Spleen (tissue), 11 donors: Measurements from ENCODE around the gene GRB10. TPM values are rescaled to one million over a fixed set of nuclear protein-coding genes. Genes with fewer than 3 reads are reported as not detected.
A peak's percentile ranks its signal among the peaks of the same experiment; 100 is the strongest.

Source experiments
- DNase-seq: peaks from one replicate; pipeline ENCODE4 v3.0.0-alpha.2; 2020
- H3K27ac ChIP-seq, 8 donors: fragments of 200-600 bp; sonication (generic) in 7 of 8; 1 replicate in 4 of 8; 2 replicates in 4 of 8; pipeline versions ENCODE4 v1.5.0 to v1.8.0; 2016 to 2021; ENCODE audit warnings: inconsistent platforms in 4 of 8, mild to moderate bottlenecking in 4 of 8, moderate library complexity in 1 of 8
- H3K27me3 ChIP-seq, 7 donors: fragments of 200-600 bp; sonication (generic) in 6 of 7; replicated peaks in 1 of 7; 1 replicate in 4 of 7; 2 replicates in 3 of 7; pipeline versions ENCODE4 v1.5.0 to v1.8.0; 2016 to 2021; ENCODE audit warnings: inconsistent platforms in 3 of 7, mild to moderate bottlenecking in 1 of 7
- H3K36me3 ChIP-seq, 6 donors: fragments of 200-600 bp; sonication (generic) in 5 of 6; 1 replicate in 4 of 6; 2 replicates in 2 of 6; pipeline versions ENCODE4 v1.5.0 to v1.8.0; 2016 to 2021; ENCODE audit warnings: inconsistent platforms in 2 of 6
- H3K4me1 ChIP-seq, 6 donors: fragments of 200-600 bp; sonication (generic) in 5 of 6; 1 replicate in 3 of 6; 2 replicates in 3 of 6; pipeline versions ENCODE4 v1.5.0 to v1.8.0; 2016 to 2021; ENCODE audit warnings: inconsistent platforms in 3 of 6
- H3K4me3 ChIP-seq, 8 donors: fragments of 200-600 bp; sonication (generic) in 7 of 8; 1 replicate in 4 of 8; 2 replicates in 4 of 8; pipeline versions ENCODE4 v1.5.0 to v1.8.0; 2016 to 2021; ENCODE audit warnings: inconsistent platforms in 4 of 8, mild to moderate bottlenecking in 4 of 8, moderate library complexity in 2 of 8
- H3K9me3 ChIP-seq, 8 donors: fragments of 200-600 bp; sonication (generic) in 7 of 8; 1 replicate in 4 of 8; 2 replicates in 4 of 8; pipeline versions ENCODE4 v1.5.0 to v1.8.0; 2016 to 2021; ENCODE audit warnings: inconsistent platforms in 4 of 8
- POLR2A ChIP-seq, 3 donors: fragments of 450-650 bp; IDR thresholded peaks; one replicate each; pipeline ENCODE4 v1.5.1; 2017; ENCODE audit warnings: antibody characterized with exemption in 3 of 3, mild to moderate bottlenecking in 1 of 3
- POLR2AphosphoS5 ChIP-seq, 3 donors: sonication (generic); formaldehyde crosslinking; IDR thresholded peaks; one replicate each; pipeline ENCODE4 v1.5.1; 2017; ENCODE audit warnings: antibody characterized with exemption in 3 of 3
- WGBS, 5 donors: extraction: QIAGEN DNeasy Blood & Tissue Kit in 3 of 5; methylation state at CpG; one replicate each; pipeline versions ENCODE4 v1.1.5 to v1.1.7; 2013 to 2018; 5-methylcytosine and 5-hydroxymethylcytosine counted together
- intact Hi-C: fragments of 100-400 bp; cut with DNase I; formaldehyde crosslinking; loops from one replicate; pipeline ENCODE4 v1.15.0; 2023; ENCODE audit warnings: low total_unique reads
- polyA plus RNA-seq, 3 donors: library from polyadenylated mRNA; stranded (reverse); fragments of 200-250 nt; gene quantifications; one replicate each; pipeline ENCODE4 v1.2.1, GENCODE V29; 2013
- total RNA-seq, 7 donors: library from RNA; depleted of rRNA in 3 of 7; stranded (reverse); fragments of >200 nt in 3 of 7; fragmentation: NEBNext Ultra II Directional in 4 of 7; extraction: Animal tissue kit (Norgen Biotek cat#: 25700) in 4 of 7; gene quantifications; one replicate each; pipeline versions ENCODE4 v1.1.0 to v1.2.1, GENCODE V29; 2016 to 2021
- TF ChIP-seq, protein P1 (sequence below), 11 experiments: fragments of 200-600 bp in 7 of 11; fragments of 450-650 bp in 4 of 11; sonication (generic) in 4 of 11; IDR thresholded peaks in 8 of 11; conservative IDR thresholded peaks in 3 of 11; 1 replicate in 7 of 11; 2 replicates in 4 of 11; pipeline versions ENCODE4 v1.4.0 to v1.8.0; 2016 to 2021; ENCODE audit warnings: antibody characterized with exemption in 11 of 11, inconsistent platforms in 4 of 11, mild to moderate bottlenecking in 1 of 11
- donor health status: healthy with polysubstance abuse.
- donor health status: DM: no; HTN: no; CAD: no; lungs with moderate emphysema.
- donor health status: DM: no; HTN: no; CAD: no.
- donor health status: Bipolar disorder and iron deficiency.
- donor health status: healthy.
- donor health status: DM: no; HTN: no; CAD: no.
- donor health status: DM: yes; HTN: yes; CAD: no.

GRB10 gene
- total and polyA plus RNA-seq, 10 donors, result 11.3 to 159 (median 115) TPM

DNA sequence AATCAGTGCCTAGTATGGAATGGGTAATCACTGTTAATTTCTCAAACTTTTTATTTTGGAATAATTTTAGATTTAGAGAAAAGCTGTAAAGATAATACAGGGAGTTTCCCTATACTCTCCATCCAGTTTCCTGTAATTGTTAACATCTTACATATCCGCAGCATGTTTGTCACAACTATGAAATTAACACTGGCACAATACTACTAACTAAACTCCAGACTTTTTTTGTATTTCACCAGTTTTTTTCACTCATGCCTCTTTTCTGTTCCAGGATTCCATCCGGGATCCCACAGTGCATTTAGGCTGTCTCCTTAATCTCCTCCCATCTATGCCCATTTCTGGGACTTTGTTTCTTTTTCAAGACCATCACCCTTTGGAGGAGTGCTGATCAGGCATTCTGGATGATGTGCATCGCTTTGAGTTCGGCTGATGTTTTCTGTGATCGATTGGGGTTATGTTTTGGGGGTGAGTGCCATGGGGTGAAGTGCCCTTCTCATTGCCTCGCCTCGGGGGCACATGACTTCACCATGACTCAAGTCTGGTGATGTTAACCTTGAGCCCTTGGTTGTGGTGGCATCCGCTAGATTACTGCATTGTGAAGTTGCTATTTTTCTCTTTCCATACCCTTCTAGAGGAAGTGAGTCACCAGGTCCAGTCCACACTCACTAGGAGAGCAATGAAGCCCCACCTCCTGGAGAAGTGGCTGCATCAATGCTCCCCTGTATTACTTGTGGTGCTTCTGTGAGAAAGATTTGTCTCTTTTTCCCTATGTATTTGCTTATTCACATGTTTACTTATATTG lies 43.9 kb upstream of the GRB10 start:
- DNase-seq, result no peak
- Histone ChIP-seq H3K9me3 (no peaks in the 10 kb centered on the region), H3K4me3 (no peak overlapping the region), H3K36me3 (no peaks in the 10 kb centered on the region), H3K4me1 (peaks cover 0 to 9% (median 0%) of the 10 kb centered on the region in 6 donors), H3K27ac (peak overlapping the region in 5 of 8 donors; percentile 0 to 52 (median 22)), H3K27me3 (no peaks in the 10 kb centered on the region)
- intact Hi-C loops, result no loop called here
- WGBS, 5 donors, result 64 to 82% (median 71%) methylated on average over 8 of the region's 8 CpGs
- TF ChIP-seq, protein P1, sequence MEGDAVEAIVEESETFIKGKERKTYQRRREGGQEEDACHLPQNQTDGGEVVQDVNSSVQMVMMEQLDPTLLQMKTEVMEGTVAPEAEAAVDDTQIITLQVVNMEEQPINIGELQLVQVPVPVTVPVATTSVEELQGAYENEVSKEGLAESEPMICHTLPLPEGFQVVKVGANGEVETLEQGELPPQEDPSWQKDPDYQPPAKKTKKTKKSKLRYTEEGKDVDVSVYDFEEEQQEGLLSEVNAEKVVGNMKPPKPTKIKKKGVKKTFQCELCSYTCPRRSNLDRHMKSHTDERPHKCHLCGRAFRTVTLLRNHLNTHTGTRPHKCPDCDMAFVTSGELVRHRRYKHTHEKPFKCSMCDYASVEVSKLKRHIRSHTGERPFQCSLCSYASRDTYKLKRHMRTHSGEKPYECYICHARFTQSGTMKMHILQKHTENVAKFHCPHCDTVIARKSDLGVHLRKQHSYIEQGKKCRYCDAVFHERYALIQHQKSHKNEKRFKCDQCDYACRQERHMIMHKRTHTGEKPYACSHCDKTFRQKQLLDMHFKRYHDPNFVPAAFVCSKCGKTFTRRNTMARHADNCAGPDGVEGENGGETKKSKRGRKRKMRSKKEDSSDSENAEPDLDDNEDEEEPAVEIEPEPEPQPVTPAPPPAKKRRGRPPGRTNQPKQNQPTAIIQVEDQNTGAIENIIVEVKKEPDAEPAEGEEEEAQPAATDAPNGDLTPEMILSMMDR (IDR thresholded peaks at IDR 0.05 in 8 of 11, conservative IDR thresholded peaks at IDR 0.05 in 3 of 11), result no peak
- TF ChIP-seq POLR2AphosphoS5 (IDR thresholded peaks at IDR 0.05), result peak in 1 of 3 donors; percentile 28

DNA sequence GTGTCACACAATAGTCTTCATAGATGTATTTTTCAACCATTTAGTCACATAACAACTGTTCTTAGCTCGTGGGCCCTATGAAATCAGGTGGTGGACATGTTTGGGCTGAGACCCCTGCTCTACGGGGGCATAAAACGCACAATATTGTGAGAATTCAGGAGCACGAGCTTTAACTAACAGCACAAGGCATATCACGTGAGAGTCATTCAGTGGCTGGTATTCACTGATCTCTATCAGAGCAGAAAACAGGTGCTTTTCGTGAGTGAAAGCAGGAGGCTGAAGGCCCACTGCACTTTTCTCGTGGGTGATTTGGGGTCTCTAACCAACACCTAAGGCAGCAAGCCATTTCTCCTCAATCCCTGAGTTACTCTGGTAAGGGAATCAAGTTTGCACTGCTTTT lies 42.8 kb upstream of the GRB10 start:
- no peak overlapping the region for H3K27ac ChIP-seq
- no peaks in the 10 kb centered on the region for H3K9me3 ChIP-seq
- no peaks in the 10 kb centered on the region for H3K36me3 ChIP-seq
- no peak overlapping the region for H3K4me3 ChIP-seq
- WGBS, 5 donors, result 84 to 92% (median 90%) methylated on average over 7 of the region's 7 CpGs
- intact Hi-C loops, result no loop called here
- TF ChIP-seq POLR2AphosphoS5 (IDR thresholded peaks at IDR 0.05) (no peak), POLR2A (IDR thresholded peaks at IDR 0.05) (no peak)
- TF ChIP-seq, protein P1 (IDR thresholded peaks at IDR 0.05 in 8 of 11, conservative IDR thresholded peaks at IDR 0.05 in 3 of 11), result no peak
- no peak for DNase-seq
- peaks cover 0 to 9% (median 0%) of the 10 kb centered on the region in 6 donors for H3K4me1 ChIP-seq
- no peaks in the 10 kb centered on the region for H3K27me3 ChIP-seq

DNA sequence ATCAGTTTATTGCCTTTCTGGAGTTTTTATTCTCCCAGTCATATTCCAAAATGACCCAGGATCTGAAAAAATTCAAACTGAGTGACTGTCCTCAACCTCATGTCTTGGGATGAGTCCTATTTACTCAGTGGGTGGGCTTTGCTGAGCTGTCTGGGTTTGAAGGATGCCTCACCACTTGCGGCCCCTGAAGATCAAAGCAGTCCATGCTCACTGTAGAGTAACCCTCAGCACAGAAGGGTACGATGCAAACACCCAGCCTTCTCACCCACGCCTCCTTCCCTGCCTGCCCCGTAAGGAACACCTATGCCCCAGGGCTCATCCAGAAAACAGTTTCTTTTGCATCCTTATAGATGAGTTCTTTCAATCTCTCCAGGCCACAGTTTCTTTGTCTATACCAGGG lies 42.2 kb upstream of the GRB10 start:
- WGBS, 5 donors, result 83 to 92% (median 90%) methylated on average over 4 of the region's 4 CpGs
- TF ChIP-seq, protein P1 (IDR thresholded peaks at IDR 0.05 in 8 of 11, conservative IDR thresholded peaks at IDR 0.05 in 3 of 11), result no peak
- no peak for TF ChIP-seq POLR2A (IDR thresholded peaks at IDR 0.05)
- no peak for TF ChIP-seq POLR2AphosphoS5 (IDR thresholded peaks at IDR 0.05)
- intact Hi-C loops, result no loop called here

DNA sequence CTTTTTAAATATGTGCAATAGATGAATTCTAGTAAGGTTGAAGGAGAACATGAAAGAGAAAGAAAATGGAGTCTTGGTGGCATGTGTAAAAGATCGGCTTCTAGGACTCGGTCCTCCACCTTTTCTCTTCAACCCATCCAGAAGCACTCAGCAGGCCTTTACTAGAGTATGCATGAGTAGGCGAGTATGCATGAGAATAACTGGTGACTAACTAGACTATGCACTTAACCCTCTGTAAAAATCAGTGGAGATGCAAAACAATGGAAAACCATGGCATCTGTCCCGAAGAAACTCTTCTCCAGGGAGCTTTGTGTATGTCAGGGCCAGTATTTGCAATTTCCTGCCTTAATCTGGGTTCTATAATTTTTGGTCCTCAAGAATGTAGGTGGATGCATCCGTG lies 40.0 kb upstream of the GRB10 start:
- H3K36me3 ChIP-seq, result no peaks in the 10 kb centered on the region
- WGBS, 5 donors, result 83 to 94% (median 91%) methylated on average over 5 of the region's 5 CpGs
- TF ChIP-seq POLR2AphosphoS5 (IDR thresholded peaks at IDR 0.05) (no peak), POLR2A (IDR thresholded peaks at IDR 0.05) (no peak)
- TF ChIP-seq, protein P1 (IDR thresholded peaks at IDR 0.05 in 8 of 11, conservative IDR thresholded peaks at IDR 0.05 in 3 of 11), result no peak
- H3K27ac ChIP-seq, result no peak overlapping the region
- H3K9me3 ChIP-seq, result no peaks in the 10 kb centered on the region
- no peak for DNase-seq
- H3K4me3 ChIP-seq, result no peak overlapping the region
- intact Hi-C loops, result no loop called here
- no peaks in the 10 kb centered on the region for H3K27me3 ChIP-seq
- peaks cover 0 to 9% (median 0%) of the 10 kb centered on the region in 6 donors for H3K4me1 ChIP-seq

More for the DNA sequence above, 42.2 kb upstream of the GRB10 start:
- no peaks in the 10 kb centered on the region for H3K36me3 ChIP-seq
- H3K27ac ChIP-seq, result no peak overlapping the region
- H3K9me3 ChIP-seq, result no peaks in the 10 kb centered on the region
- H3K27me3 ChIP-seq, result no peaks in the 10 kb centered on the region
- no peak for DNase-seq
- H3K4me3 ChIP-seq, result no peak overlapping the region
- peaks cover 0 to 9% (median 0%) of the 10 kb centered on the region in 6 donors for H3K4me1 ChIP-seq
